Stomach smooth muscle (tissue), 2 donors: ENCODE measurements around the gene RHOB.

Experiments used
- H3K27ac ChIP-seq: one replicate; pipeline ENCODE4 v1.7.0; 2013; ENCODE audit warnings: mild to moderate bottlenecking, low read length, inconsistent platforms
- H3K27me3 ChIP-seq, 2 donors: one replicate each; pipeline ENCODE4 v1.7.0; 2013; ENCODE audit warnings: low read length in 2 of 2; ENCODE audit not compliant: insufficient read depth in 2 of 2, control insufficient read depth in 1 of 2
- H3K36me3 ChIP-seq, 2 donors: one replicate each; pipeline ENCODE4 v1.7.0; 2013; ENCODE audit warnings: low read length in 2 of 2; ENCODE audit not compliant: control insufficient read depth in 2 of 2, insufficient read depth in 2 of 2
- H3K4me1 ChIP-seq: one replicate; pipeline ENCODE4 v1.7.0; 2013; ENCODE audit warnings: low read length; ENCODE audit not compliant: control insufficient read depth, insufficient read depth
- H3K4me3 ChIP-seq, 2 donors: one replicate each; pipeline ENCODE4 v1.7.0; 2013; ENCODE audit warnings: low read length in 2 of 2
- H3K9ac ChIP-seq, 2 donors: one replicate each; pipeline ENCODE4 v1.7.0; 2013; ENCODE audit warnings: low read length in 2 of 2, mild to moderate bottlenecking in 1 of 2
- H3K9me3 ChIP-seq, 2 donors: one replicate each; pipeline ENCODE4 v1.7.0; 2013; ENCODE audit warnings: low read length in 2 of 2; ENCODE audit not compliant: control insufficient read depth in 2 of 2
- donor health status: healthy.
- donor health status: Pancreatic carcinoma.

The RHOB gene

GRCh38 chr2:20471148-20471547 is 24.3 kb downstream of the RHOB start:
- H3K27ac ChIP-seq, result no peak overlapping the region

GRCh38 chr2:20471902-20472559 is 25.2 kb downstream of the RHOB start:
- Histone ChIP-seq H3K4me1 (peaks cover 3% of the 10 kb centered on the region), H3K36me3 (no peaks in the 10 kb centered on the region), H3K9ac (no peak overlapping the region), H3K9me3 (no peaks in the 10 kb centered on the region), H3K27ac (no peak overlapping the region), H3K4me3 (no peak overlapping the region), H3K27me3 (no peaks in the 10 kb centered on the region)

More at GRCh38 chr2:20471148-20471547, 24.3 kb downstream of the RHOB start:
- Histone ChIP-seq H3K4me1 (peaks cover 6% of the 10 kb centered on the region), H3K36me3 (no peaks in the 10 kb centered on the region), H3K4me3 (no peak overlapping the region), H3K9me3 (no peaks in the 10 kb centered on the region), H3K9ac (no peak overlapping the region), H3K27me3 (no peaks in the 10 kb centered on the region)

GRCh38 chr2:20472569-20472968 is 25.7 kb downstream of the RHOB start:
- no peak overlapping the region for H3K4me3 ChIP-seq
- H3K9ac ChIP-seq, result no peak overlapping the region
- H3K36me3 ChIP-seq, result no peaks in the 10 kb centered on the region
- no peak overlapping the region for H3K27ac ChIP-seq
- H3K9me3 ChIP-seq, result no peaks in the 10 kb centered on the region
- H3K4me1 ChIP-seq, result no peaks in the 10 kb centered on the region
- no peaks in the 10 kb centered on the region for H3K27me3 ChIP-seq

- H3K27me3 ChIP-seq, result no peaks in the 10 kb centered on the region
- no peaks in the 10 kb centered on the region for H3K36me3 ChIP-seq
- no peak overlapping the region for H3K9ac ChIP-seq
- no peak overlapping the region for H3K4me3 ChIP-seq
- H3K27ac ChIP-seq, result no peak overlapping the region
- H3K9me3 ChIP-seq, result no peaks in the 10 kb centered on the region
- no peaks in the 10 kb centered on the region for H3K4me1 ChIP-seq
Measured at GRCh38 chr2:20473128-20473527, 26.3 kb downstream of the RHOB start.

- Histone ChIP-seq H3K27ac (no peak overlapping the region), H3K9ac (no peak overlapping the region)
Measured at GRCh38 chr2:20474757-20475566, 28.1 kb downstream of the RHOB start.

GRCh38 chr2:20475567-20475952 is 28.7 kb downstream of the RHOB start:
- Histone ChIP-seq H3K9ac (no peak overlapping the region), H3K27ac (no peak overlapping the region)

More at GRCh38 chr2:20474757-20475566, 28.1 kb downstream of the RHOB start:
- no peaks in the 10 kb centered on the region for H3K4me1 ChIP-seq
- no peaks in the 10 kb centered on the region for H3K9me3 ChIP-seq
- H3K36me3 ChIP-seq, result no peaks in the 10 kb centered on the region
- H3K4me3 ChIP-seq, result no peak overlapping the region
- H3K27me3 ChIP-seq, result no peaks in the 10 kb centered on the region

GRCh38 chr2:20476481-20476880 is 29.6 kb downstream of the RHOB start:
- no peak overlapping the region for H3K4me3 ChIP-seq
- no peaks in the 10 kb centered on the region for H3K9me3 ChIP-seq
- no peaks in the 10 kb centered on the region for H3K36me3 ChIP-seq
- no peaks in the 10 kb centered on the region for H3K4me1 ChIP-seq
- no peak overlapping the region for H3K27ac ChIP-seq
- no peaks in the 10 kb centered on the region for H3K27me3 ChIP-seq
- no peak overlapping the region for H3K9ac ChIP-seq

More at GRCh38 chr2:20475567-20475952, 28.7 kb downstream of the RHOB start:
- no peaks in the 10 kb centered on the region for H3K9me3 ChIP-seq
- no peaks in the 10 kb centered on the region for H3K36me3 ChIP-seq
- H3K4me1 ChIP-seq, result no peaks in the 10 kb centered on the region
- H3K27me3 ChIP-seq, result no peaks in the 10 kb centered on the region
- H3K4me3 ChIP-seq, result no peak overlapping the region

GRCh38 chr2:20476950-20477349 is 30.1 kb downstream of the RHOB start:
- H3K36me3 ChIP-seq, result no peaks in the 10 kb centered on the region
- H3K27me3 ChIP-seq, result no peaks in the 10 kb centered on the region
- H3K27ac ChIP-seq, result no peak overlapping the region

GRCh38 chr2:20478961-20479360 is 32.1 kb downstream of the RHOB start:
- H3K4me3 ChIP-seq, result no peak overlapping the region
- no peak overlapping the region for H3K27ac ChIP-seq
- no peaks in the 10 kb centered on the region for H3K36me3 ChIP-seq
- peaks cover 11% of the 10 kb centered on the region for H3K4me1 ChIP-seq
- no peaks in the 10 kb centered on the region for H3K27me3 ChIP-seq
- H3K9ac ChIP-seq, result no peak overlapping the region
- H3K9me3 ChIP-seq, result no peaks in the 10 kb centered on the region

More at GRCh38 chr2:20476950-20477349, 30.1 kb downstream of the RHOB start:
- H3K4me1 ChIP-seq, result no peaks in the 10 kb centered on the region
- no peaks in the 10 kb centered on the region for H3K9me3 ChIP-seq
- no peak overlapping the region for H3K4me3 ChIP-seq
- no peak overlapping the region for H3K9ac ChIP-seq

GRCh38 chr2:20479835-20480234 is 33.0 kb downstream of the RHOB start:
- no peaks in the 10 kb centered on the region for H3K27me3 ChIP-seq
- H3K4me3 ChIP-seq, result no peak overlapping the region
- no peaks in the 10 kb centered on the region for H3K9me3 ChIP-seq
- no peaks in the 10 kb centered on the region for H3K36me3 ChIP-seq
- peaks cover 17% of the 10 kb centered on the region for H3K4me1 ChIP-seq
- no peak overlapping the region for H3K9ac ChIP-seq
- no peak overlapping the region for H3K27ac ChIP-seq

GRCh38 chr2:20480913-20481312 is 34.0 kb downstream of the RHOB start:
- no peak overlapping the region for H3K4me3 ChIP-seq
- no peaks in the 10 kb centered on the region for H3K36me3 ChIP-seq
- H3K27me3 ChIP-seq, result no peaks in the 10 kb centered on the region
- no peak overlapping the region for H3K27ac ChIP-seq
- no peaks in the 10 kb centered on the region for H3K9me3 ChIP-seq
- peaks cover 17% of the 10 kb centered on the region for H3K4me1 ChIP-seq
- H3K9ac ChIP-seq, result no peak overlapping the region
